HG03460 (cell line): Measurements from ENCODE around the gene SHB.

Experiments
- ATAC-seq: cut with Tn5 transposase; IDR thresholded peaks from one replicate; pipeline ENCODE4 v1.9.1; 2021; ENCODE audit not compliant: unreplicated experiment

Gene SHB, protein sequence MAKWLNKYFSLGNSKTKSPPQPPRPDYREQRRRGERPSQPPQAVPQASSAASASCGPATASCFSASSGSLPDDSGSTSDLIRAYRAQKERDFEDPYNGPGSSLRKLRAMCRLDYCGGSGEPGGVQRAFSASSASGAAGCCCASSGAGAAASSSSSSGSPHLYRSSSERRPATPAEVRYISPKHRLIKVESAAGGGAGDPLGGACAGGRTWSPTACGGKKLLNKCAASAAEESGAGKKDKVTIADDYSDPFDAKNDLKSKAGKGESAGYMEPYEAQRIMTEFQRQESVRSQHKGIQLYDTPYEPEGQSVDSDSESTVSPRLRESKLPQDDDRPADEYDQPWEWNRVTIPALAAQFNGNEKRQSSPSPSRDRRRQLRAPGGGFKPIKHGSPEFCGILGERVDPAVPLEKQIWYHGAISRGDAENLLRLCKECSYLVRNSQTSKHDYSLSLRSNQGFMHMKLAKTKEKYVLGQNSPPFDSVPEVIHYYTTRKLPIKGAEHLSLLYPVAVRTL

DNA sequence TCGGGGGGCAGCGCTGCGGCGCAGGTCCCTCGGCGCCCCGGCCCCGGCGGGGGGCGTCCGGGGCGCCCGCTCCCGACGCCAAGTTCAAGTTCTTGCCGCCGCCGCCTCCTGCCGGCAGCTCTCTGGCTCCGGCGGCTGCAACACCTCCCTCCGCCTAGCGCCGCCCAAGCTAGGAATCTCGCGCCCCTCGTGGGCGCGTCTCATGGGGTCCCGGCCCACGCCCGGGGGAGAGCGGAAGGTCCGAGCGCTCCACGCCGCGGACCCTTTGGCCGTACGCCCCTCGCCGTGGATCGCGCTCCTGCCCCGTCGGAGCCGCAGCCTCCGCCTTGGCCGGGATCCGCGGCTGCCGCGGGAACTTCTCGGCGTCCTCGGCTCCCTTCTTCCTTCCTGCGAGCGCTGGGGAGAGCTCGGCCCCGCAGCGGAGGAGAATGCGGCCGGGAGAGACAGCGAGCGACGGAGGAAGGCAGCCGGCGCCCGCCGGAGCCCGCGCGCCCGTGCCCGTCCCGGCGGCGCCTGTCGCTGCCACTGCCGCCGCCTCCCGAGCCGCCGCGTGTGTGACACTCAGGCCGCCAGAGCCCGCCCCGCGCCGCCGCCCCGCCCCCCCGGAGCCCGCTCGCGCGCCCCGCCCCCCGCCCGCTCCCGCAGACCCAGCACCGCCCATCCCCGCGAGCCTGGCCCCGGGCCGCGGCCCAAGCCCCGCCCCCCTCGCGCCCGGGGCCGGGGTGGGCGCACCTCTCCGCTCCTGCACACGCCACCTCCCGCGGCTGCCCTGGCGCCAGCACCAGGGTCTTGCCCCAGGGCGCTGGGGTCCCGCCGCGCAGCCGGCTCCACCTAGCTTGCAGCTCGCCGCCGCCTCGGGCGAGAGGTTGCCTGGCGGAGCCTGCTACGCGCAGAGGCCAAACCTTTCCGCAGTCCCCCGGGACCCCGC is at the start of gene SHB:
SHB (minus strand) TSS at position 527 of the 928 bp plus-strand sequence. CDS start 582 bp downstream, outside the sequence.
- ATAC-seq: peak; percentile 44

DNA sequence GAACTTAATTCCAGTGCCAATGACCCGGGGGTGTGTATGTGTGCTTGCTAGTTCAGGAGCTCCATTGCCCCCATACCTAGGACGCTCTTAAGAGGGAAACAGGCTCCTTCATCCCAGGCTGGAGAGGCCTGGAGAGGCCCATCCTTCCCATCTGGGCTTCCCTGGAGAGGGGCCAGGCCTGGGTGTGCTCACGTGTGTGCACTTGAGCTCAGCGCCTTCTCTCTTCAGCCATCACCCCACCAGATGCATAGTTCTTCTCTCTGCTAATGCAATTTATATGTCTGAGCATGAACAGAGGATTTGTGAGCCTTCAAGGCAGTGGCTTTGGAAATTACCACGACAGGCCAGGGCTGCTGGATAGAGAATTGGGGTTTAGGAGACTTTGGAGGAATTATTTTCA is 48.6 kb upstream of the SHB start:
- no peak for ATAC-seq

DNA sequence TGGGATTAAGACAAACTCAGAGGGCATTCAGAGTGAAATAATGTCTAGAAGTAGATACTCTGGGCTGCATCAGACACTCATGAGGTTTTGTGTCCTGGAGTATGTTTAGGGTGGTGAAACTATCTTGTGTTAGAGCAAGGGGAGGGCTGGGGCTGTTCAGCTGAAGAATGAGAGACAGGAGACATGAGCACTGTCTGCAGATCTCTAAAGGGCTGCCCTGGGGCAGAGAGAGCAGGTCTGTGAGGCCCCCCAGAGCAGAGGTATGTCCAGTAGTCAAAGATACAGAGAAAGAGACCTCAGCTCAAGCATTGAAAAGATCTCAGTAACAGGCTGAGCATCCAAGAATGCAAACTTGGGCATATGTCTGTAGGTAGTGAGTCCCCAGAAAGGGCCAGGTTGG is 45.9 kb upstream of the SHB start:
- no peak for ATAC-seq

DNA sequence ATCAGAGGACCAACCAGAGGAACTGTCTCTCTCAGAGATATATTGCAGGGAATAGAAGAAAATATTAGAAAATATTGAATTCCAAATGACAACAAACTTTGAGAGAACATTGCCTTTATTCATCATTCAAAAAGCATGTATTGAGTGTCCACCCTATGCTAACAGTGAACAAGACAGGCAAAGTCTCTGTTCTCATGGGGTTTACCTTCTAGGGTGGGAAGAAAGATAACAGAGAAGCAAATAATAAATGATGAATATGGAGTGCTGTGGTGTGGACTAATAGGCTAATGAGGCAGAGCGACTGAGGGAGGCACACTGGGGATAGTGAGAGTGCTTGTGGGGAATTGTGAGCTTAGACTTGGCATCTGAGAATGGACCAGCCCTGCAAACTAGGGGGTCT is 43.4 kb upstream of the SHB start:
- no peak for ATAC-seq

DNA sequence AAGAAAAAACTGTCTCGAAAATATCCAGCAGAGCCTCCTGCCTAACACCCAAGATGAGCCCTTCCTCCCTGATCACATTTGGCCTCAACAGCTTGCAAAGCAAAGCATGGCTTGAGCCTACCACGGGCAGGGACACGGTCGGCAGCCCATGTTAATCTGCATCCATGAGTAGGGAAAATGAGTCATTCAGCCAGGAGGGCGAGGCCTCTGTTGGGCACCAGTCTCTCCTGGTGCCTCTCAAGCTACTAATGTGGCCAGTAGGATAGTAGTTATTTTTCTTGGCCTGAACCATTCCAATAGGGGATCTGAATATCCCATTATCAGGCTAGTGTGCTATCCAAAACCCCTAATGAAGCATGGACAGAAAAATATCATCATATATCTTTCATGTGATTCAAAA is 43.0 kb upstream of the SHB start:
- ATAC-seq: no peak

DNA sequence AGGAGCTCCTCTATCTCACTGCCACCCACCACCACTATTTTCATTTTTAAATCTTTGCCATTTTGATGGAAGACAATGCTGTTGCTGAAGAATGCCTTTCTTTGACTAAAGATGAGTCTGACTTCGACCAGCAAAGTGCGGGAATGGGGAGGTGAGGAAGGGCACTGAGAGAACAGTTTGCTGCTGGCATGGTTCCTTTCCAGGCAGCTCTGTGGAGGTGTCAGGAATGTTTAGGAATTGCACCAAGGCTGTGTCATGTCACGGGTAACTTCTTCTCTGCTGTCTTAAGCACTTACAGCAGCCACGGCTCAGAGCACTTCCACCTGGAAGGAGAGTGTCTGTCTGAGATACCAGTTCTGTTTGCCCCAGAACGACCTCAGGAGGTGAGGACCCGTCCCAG is 41.4 kb upstream of the SHB start:
- no peak for ATAC-seq

DNA sequence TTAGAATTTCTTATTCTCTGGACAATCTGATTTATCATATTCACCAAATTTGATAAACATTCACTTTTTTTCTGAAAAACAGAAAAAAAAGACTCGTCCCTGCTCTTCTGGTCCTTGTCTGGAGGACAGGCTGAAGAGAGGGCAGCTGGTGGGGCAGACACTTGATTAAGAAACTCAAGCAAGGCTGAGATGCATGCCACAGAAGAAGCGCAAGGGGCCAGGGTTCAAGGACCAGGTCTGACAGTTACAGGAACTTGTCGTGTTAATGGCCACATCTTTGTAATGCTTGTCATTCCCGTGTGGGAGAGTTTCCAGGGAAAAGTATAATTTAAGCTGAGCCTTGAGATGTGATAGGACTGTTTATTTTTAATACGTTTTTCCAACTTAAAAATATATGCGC is 40.6 kb upstream of the SHB start:
- ATAC-seq: no peak

DNA sequence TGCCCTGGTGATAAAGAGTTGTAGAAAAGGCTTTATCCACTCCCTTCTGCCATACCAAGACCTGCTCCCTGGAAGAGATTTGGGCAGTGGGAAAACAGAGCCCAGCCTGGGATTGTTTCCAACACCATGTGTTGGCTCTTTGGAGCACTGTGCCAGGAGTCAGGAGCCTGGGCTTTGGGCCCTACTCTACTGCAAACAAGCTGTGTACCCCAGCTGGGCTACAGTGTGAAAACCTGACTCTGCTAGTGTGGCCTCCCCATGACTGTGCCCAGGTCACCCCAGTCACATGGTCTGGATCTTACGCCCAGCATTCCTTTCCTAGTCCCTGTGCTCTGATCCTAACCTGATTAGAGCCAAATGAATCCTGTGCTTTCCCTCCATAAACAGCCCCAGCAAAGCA is 39.3 kb upstream of the SHB start:
- no peak for ATAC-seq

DNA sequence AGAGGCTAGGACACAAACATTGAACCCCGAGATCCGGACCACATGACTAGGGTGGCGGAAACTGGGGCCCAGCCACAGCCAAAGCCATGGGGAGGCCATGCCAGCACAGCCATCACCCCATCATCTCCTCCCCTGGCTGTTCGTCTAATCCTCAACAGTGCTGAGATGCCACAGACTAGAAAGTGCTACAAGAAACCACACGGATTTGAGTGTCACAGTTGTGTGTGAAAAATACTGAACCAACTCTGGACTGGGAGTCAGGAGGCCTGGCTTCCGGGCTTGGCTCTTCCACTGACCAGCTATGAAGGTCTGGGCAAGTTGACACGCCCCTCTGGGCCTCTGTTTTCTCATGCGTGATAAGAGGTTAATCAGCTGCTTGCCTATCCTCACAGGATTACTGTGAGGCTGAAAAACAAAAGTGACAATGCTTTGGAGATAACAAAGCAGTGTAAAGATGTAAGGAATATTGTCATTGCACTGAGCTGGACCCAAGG is 38.8 kb upstream of the SHB start:
- ATAC-seq: no peak

DNA sequence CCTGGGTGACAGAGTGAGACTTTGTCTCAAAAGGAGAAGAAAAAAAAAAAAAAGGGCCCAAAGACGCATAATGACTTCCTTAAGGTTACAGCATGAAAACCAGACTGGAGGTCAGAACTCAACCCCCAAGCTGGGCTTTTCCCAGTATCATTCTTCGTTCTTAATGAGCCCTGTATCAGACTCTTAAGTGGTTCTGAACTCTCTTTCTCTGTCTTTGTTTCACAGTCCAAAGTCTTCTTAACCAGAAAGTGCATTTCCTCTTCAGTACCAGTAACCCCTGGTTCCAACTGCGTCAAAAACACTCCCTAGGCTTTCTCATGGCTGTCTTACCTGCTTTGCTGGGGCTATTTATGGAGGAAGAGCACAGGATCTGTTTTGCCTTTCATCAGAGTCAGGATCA is 38.4 kb upstream of the SHB start:
- ATAC-seq: no peak

DNA sequence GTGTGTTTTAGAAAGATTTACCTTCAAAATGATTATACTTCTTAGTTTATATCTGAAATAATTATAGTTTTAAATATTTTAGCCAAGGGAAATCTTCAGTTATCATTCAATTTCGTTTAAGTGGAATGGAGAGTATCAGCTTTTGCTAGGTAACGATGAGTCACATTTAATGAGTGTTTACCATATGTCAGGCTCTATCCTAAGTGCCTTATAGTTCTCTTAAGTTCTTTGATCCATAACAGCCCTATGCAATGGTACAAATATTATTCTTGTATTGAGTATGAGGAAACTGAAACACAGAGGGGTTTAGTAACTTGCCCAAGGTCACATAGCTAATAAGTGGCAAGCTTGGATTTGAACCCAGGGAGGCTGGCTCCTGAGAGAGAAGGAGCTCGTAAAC is 37.5 kb upstream of the SHB start:
- ATAC-seq: no peak

DNA sequence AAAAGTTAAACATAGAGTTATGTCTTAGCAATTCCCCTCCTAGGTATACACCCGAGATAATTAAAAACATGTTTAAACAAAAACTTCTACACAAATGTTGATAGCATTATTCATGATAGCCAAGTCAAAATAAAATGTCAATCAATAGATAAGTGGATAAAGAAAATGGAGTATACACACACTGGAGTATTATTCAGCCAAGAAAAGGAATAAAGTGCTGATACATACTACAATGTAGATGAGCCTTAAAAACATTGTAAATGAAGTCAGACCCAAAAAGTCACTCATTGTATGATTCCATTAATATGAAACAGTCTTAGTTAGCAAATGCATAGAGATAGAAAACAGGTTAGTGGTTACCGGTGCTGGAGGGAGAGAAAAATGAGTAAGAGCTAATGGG is 34.3 kb upstream of the SHB start:
- no peak for ATAC-seq

DNA sequence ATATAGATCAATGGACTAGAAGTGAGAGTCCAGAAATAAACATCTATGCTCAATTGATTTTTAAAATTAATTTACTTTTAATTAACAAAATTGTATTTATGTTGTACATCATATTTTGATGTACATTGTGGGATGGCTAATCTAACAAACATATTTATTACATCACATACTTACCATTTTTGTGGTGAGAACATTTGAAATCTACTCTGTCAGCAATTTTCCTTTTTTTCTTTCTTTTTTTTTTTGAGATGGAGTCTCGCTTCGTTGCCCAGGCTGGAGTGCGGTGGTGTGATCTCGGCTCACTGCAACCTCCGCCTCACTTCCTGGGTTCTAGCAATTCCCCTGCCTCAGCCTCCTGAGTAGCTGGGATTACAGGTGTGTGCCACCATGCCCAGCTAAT is 32.4 kb upstream of the SHB start:
- ATAC-seq: no peak

DNA sequence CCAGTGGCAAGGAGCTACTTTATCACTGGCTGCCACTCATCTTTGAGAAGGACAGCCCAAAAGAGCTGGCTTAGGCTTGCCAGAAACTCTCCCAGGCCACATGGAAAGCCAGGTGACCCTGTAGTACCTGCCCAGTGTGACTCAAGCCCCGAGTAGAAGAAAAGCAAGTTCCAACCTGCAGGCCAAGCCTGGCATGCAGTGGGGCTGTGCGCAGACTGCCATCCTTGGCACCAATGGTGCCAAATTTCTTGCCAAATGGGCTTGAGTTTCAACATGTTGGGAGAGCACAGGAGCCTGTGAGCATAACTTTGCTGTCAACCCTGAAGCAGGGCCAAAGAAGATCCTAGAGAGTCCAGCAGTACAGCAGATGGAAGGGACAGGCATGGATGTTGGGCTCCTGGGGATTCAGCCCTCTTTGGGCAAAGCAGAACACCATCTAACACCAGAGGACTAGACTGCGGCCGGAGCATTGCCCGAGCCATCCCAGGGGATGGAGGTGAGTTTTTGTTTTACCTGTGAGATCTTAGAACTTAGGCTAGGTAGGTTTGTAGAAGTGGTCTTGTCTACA is 27.3 kb upstream of the SHB start:
- no peak for ATAC-seq

DNA sequence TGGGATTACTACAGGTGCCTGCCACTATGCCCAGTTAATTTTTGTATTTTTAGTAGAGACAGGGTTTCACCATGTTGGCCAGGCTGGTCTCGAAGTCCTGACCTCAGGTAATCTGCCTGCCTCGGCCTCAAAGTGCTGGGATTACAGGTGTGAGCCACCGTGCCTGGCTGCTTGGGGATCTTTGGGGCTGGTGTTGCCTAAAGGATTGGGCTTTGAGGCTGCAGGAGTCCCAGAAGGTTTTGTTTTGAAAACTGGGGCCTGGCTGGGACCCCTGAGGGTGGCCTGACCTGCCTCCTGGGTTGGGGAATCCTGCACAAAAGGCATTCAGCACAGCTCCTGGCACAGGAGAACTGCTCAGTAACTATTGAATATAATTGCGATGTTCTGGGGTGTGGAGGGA is 25.1 kb upstream of the SHB start:
- ATAC-seq: no peak

DNA sequence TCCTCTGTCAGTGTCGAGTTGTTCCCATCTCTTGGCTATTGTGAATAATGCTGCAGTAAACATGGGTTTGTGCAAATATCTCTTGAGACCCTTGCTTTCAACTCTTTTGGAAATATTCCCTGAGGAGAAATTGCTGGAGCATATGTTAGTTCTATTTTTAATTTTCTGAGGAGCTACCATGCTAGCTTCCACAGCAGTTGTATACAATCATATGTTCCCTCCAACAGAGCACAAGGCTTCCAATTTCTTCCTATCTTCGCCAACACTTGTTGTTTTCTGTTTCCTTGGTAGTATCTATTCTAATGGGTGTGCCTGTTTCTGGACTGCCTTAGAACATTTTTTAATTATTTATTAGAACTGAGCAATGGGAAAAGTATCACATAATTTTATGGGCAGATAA is 23.6 kb upstream of the SHB start:
- ATAC-seq: no peak

DNA sequence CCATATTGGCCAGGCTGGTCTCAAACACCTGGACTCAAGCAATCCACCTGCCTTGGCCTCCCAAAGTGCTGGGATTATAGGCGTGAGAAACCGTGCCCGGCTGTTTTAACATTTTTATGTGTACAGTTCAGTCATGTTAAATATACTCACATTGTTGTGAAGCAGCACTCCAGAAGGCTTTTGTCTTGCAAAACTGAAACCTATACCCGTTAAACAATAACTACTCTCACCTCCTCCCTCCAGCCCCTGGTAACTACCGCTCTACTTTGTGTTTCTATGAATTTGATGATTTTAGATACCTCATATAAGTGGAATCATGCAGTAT is 23.1 kb upstream of the SHB start:
- peak; percentile 42 for ATAC-seq

DNA sequence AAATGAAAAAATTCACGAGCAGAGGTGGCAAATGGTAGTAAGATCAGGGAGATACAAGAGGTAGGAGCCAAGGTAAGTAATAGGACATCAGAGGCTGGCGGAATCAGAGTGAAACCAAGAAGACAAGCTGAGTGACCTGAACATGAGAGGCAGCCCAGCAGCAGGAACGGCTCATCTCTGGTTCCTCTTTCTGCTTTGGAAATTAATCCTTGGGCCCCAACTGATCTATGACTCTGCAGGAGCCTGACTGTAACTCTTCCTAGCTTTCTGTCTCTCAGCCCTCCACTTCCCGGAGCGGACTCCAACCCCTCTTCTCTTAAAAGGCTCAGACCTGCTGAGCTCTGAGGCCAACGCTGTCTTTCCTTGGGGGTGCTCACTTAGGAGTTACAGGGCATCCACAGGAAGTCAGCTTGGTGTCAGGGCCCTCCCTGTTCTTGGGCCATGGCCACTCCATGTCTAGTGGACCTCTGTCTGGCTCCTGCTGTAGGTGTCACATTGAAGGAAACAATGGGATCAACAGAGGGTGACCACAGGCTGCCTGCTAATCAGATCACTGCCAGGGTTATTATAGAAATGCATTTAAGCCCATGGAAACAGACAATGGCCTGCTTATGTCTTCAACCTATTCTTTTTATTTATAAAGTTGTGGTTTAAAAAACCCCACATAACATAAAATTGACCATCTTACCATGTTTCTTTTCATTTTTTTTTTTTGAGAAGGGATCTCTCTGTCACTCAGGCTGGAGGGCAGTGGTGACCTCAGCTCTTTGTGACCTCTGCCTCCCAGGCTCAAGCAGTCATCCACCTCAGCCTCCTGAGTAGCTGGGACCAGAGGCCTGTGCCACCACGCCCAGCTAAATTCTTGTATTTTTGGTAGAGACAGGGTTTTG is 22.5 kb upstream of the SHB start:
- peak; percentile 50 for ATAC-seq

DNA sequence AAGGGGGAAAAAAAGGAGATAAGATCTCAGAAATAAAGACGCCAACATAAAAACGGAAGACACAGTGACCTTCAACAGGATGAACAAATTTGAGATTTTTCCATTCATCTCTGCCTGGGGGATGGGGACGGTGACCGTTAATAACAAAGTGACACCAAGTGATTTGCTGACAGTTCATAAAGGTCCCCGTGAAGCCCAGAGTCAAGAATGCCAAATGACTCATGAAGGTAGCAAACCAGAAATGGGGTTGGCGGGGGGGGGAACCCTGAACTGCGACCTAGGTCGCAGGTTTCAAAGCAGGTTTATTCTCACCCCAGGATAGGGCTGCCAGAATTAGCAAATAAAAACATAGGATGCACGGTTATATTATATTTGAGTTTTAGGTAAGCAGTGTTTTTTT is 21.1 kb upstream of the SHB start:
- ATAC-seq: no peak

DNA sequence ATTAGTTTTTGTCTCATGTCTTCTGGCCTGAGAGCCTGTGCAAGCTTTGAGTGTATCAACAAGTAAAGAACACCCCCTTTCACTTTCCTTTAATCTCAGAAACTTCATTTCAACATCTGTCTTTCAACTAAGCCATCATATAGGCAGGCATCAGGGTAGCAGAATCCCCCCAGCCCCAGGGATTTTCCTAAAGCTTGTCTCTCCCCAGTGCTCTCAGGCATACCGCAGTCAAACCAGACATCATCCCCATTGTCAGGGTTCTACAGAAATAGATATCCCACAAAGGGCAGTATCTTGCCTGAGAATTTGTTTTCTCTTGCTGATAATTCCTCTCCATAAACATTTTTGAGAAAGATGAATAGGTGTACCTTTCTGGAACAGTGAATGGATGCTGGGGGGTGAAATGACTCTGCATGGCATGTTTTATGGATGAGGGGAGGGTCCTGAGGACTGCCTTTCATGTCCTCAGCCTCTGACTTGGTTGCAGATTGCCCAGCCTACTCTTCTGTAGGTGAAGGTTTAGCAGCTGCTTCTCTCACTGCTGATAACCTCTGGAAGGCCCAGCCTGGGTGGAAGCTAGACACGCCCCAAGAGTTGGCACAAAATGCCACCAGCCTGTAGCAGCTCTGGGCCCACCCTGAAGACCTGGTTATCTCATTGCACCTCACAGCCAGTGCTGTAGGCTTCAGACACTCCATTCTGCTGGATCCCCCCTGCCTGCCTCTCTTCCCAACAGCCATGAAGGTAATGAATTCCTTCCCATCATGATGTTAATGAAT is 20.5 kb upstream of the SHB start:
- no peak for ATAC-seq
